Prostate gland (tissue), 2 donors: ENCODE data around the gene ENGASE.

Experiments
- POLR2A ChIP-seq: fragments of 450-650 bp; IDR thresholded peaks from one replicate; pipeline ENCODE4 v1.6.1; 2016; ENCODE audit warnings: antibody characterized with exemption, mild to moderate bottlenecking
- TF ChIP-seq, protein P1 (sequence below), 4 experiments: fragments of 200-600 bp in 2 of 4; fragments of 450-650 bp in 2 of 4; sonication (generic) in 2 of 4; IDR thresholded peaks; 1 replicate in 3 of 4; 2 replicates in 1 of 4; pipeline ENCODE4 v1.5.1; 2016 to 2019; ENCODE audit warnings: antibody characterized with exemption in 4 of 4, mild to moderate bottlenecking in 2 of 4, moderate library complexity in 2 of 4

DNA sequence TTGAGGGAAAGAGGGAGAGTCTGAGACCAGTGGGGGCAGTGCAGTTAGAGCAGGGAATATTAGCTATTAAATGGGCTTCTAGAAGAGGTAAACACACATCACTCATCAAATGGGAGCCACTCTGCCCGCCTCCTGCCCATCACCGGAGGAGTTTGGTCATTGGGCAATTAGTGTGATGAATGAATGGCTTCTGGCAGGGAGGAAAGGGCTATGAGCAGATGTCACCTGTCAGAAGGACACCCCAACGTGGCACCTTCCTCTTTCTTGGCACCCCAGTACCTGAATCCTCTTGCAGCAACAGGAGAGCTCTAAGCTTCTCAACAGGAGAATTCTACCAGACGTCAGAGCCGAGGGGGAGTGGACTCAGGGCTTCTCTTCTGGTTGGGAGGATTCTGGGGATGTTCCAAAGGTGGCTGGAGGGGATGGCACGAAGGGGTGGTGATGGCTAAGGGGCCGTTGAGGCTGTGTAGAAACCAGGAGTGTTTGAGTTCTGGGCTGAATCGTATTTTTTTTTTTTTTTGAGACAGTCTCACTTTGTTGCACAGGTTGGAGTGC, 39.6 kb upstream of the ENGASE start:
- TF ChIP-seq, protein P1, sequence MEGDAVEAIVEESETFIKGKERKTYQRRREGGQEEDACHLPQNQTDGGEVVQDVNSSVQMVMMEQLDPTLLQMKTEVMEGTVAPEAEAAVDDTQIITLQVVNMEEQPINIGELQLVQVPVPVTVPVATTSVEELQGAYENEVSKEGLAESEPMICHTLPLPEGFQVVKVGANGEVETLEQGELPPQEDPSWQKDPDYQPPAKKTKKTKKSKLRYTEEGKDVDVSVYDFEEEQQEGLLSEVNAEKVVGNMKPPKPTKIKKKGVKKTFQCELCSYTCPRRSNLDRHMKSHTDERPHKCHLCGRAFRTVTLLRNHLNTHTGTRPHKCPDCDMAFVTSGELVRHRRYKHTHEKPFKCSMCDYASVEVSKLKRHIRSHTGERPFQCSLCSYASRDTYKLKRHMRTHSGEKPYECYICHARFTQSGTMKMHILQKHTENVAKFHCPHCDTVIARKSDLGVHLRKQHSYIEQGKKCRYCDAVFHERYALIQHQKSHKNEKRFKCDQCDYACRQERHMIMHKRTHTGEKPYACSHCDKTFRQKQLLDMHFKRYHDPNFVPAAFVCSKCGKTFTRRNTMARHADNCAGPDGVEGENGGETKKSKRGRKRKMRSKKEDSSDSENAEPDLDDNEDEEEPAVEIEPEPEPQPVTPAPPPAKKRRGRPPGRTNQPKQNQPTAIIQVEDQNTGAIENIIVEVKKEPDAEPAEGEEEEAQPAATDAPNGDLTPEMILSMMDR (IDR thresholded peaks at IDR 0.05), result no peak
- no peak for TF ChIP-seq POLR2A
